RWPE2 (cell line): ENCODE results near the gene MAP2K2.
A peak's percentile ranks its signal among the peaks of the same experiment; 100 is the strongest.

ENCODE experiments used
- ATAC-seq: fragments of 200-7000 bp; cut with Tn5 transposase; 3 replicates; pipeline ENCODE4 v1.9.1; 2021; ENCODE audit warnings: low read depth
- DNase-seq: peaks from one replicate; pipeline ENCODE4 v3.0.0-alpha.2; 2020; ENCODE audit warnings: low spot score
- H3K27ac ChIP-seq: fragments of 450-650 bp; 2 replicates; pipeline ENCODE4 v1.5.1; 2017; ENCODE audit warnings: mild to moderate bottlenecking; ENCODE audit not compliant: poor library complexity, severe bottlenecking
- H3K27me3 ChIP-seq: fragments of 250-450 bp; sonication (Bioruptor Pico); 2 replicates; pipeline ENCODE4 v1.5.1; 2021; ENCODE audit warnings: mild to moderate bottlenecking, moderate library complexity; ENCODE audit not compliant: insufficient read depth, poor library complexity, severe bottlenecking
- H3K36me3 ChIP-seq: fragments of 250-450 bp; sonication (Bioruptor Pico); 2 replicates; pipeline ENCODE4 v1.5.1; 2020; ENCODE audit warnings: low read depth, mild to moderate bottlenecking, moderate library complexity
- H3K4me1 ChIP-seq: fragments of 250-450 bp; sonication (Bioruptor Pico); 2 replicates; pipeline ENCODE4 v1.5.1; 2021; ENCODE audit warnings: mild to moderate bottlenecking, moderate library complexity; ENCODE audit not compliant: insufficient read depth, poor library complexity, severe bottlenecking
- H3K4me3 ChIP-seq: fragments of 250-450 bp; sonication (Bioruptor Pico); 2 replicates; pipeline ENCODE4 v1.5.1; 2021; ENCODE audit warnings: mild to moderate bottlenecking, moderate library complexity; ENCODE audit not compliant: severe bottlenecking
- H3K9me3 ChIP-seq: fragments of 250-450 bp; sonication (Bioruptor Pico); 2 replicates; pipeline ENCODE4 v1.5.1; 2021; ENCODE audit warnings: mild to moderate bottlenecking, moderate library complexity; ENCODE audit not compliant: severe bottlenecking
- TF ChIP-seq, protein P1 (sequence below): fragments of 450-650 bp; IDR thresholded peaks from one replicate; pipeline ENCODE4 v1.5.1; 2017; ENCODE audit warnings: mild to moderate bottlenecking, moderate library complexity; ENCODE audit not compliant: poor library complexity, severe bottlenecking

Gene MAP2K2

DNA sequence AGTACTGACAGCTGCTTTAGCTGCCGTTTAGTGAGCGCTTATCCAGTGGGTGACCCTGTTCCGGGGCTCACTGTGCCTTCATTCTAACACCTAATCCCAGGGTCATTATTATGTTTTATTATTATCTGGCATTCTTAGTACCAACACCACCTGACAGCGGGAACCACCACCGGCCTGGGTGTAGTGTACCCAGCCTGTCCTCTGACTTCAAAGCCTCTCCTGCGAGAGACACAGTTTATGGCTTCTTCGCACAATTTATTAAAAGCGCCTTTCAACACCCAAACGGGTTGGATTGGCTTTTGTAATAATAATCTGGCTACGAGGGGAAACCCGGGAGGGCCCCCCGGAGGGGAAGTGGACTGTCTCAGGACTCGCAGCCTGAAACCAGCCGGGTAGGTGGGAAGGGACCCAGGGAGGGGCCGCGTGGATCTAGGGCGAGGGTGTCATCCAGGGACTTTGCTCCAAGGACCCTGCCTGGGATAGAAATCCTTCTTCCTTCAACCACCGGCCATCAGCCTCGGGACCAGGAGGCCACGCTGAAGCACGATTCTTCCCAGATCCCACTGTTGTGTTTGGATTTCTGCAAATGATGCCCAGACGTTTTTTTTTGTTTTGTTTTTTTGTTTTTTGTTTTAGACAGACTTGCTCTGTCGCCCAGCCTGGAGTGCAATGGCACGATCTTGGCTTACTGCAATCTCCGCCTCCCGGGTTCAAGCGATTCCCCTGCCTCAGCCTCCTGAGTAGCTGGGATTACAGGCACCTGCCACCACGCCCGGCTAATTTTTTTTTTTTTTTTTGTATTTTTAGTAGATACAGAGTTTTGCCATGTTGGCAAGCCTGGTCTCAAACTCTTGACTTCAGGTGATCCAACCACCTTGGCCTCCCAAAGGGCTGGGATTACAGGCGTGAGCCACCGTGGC is 55.6 kb downstream of the MAP2K2 start:
- DNase-seq (no peak), ATAC-seq (no peak)
- Histone ChIP-seq H3K27ac (no peak overlapping the region), H3K36me3 (peaks cover 6% of the 10 kb centered on the region), H3K9me3 (no peaks in the 10 kb centered on the region), H3K4me3 (peak overlapping the region; percentile 98), H3K4me1 (no peaks in the 10 kb centered on the region), H3K27me3 (no peaks in the 10 kb centered on the region)
- TF ChIP-seq, protein P1, sequence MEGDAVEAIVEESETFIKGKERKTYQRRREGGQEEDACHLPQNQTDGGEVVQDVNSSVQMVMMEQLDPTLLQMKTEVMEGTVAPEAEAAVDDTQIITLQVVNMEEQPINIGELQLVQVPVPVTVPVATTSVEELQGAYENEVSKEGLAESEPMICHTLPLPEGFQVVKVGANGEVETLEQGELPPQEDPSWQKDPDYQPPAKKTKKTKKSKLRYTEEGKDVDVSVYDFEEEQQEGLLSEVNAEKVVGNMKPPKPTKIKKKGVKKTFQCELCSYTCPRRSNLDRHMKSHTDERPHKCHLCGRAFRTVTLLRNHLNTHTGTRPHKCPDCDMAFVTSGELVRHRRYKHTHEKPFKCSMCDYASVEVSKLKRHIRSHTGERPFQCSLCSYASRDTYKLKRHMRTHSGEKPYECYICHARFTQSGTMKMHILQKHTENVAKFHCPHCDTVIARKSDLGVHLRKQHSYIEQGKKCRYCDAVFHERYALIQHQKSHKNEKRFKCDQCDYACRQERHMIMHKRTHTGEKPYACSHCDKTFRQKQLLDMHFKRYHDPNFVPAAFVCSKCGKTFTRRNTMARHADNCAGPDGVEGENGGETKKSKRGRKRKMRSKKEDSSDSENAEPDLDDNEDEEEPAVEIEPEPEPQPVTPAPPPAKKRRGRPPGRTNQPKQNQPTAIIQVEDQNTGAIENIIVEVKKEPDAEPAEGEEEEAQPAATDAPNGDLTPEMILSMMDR = no peak

DNA sequence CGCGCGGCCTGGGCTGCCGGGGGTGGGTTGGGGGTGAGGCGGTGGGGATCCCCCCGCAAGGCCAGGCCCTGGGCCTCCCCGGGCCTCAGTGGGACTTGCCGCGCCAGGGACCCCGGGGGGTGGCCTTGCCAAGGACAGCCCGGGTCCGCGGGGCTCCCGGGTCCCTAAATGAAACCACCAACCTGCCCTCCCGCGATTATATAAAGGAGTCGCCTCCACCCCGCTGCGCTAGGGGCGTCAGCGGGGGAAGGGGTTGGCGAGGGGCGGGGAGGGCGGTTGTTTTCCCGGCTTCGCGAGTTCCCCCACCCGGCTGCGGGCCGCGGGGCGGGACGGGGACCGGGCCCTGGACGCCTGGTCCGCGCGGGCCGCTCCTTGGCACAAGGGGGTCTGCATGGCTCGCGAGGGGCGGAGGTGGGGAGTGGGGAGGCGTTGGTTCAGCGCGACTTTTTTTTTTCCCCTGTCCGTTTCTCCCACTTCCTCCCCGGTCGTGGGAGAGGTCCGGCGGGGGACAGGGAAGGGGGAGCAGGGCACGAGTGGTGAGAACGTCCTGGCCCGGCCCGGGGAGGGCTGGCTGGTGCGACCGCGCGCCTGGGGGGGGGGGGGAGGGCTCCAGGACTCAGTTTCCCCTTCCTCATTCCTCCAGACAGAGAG is 56.4 kb downstream of the MAP2K2 start:
- peak overlapping the region; percentile 90 for H3K27ac ChIP-seq
- TF ChIP-seq, protein P1 = no peak
- DNase-seq = no peak
- no peaks in the 10 kb centered on the region for H3K27me3 ChIP-seq
- no peaks in the 10 kb centered on the region for H3K9me3 ChIP-seq
- H3K36me3 ChIP-seq = peaks cover 11% of the 10 kb centered on the region
- H3K4me3 ChIP-seq = peak overlapping the region; percentile 98
- H3K4me1 ChIP-seq = no peaks in the 10 kb centered on the region
- ATAC-seq = no peak

DNA sequence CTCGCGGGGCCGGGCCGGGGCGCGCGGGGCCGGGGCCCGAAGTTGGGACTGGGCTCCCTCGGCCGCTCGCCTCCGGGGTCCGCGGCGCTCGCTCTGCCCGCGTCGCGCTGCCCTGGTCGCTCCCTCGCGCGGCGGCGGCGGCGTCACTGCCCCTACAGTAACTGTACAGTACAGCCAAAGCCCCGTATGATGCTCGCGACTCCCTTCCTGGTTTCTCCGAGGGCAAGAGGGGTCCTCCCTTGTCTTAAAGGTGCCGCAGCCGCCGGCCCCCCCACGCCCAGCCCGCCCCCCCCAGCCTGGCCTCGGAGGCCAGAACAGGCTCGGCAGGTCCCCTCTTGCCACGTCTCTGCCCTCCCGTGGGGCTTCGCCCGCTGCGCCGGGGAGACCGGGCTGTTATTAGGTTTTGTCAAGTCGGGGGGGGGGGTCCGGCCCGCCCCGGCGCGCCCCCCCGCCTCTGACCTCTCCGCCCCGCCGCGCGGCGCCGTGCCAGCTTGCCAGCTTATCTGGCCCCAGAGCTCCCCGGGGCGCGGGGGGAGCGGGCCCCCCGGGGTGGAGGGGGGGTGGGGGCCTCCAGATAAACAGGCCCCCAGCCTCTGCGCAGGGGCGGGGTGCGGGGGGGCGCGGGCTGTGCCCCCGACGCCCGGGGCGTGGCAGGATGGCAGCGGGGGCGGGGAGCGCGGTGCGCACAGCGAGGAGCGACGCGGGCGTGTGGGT is 57.1 kb downstream of the MAP2K2 start, which contains the start of gene ZBTB7A:
Gene ZBTB7A, minus strand, starts transcription at position 218 of the 714 bp plus-strand sequence. CDS start 11,667 bp downstream, outside the sequence.
- peaks cover 11% of the 10 kb centered on the region for H3K36me3 ChIP-seq
- ATAC-seq = peak; percentile 43
- peak within 1 kb of the TSS; percentile 98 for H3K4me3 ChIP-seq
- peak within 1 kb of the TSS; percentile 90 for H3K27ac ChIP-seq
- no peaks in the 10 kb centered on the region for H3K27me3 ChIP-seq
- no peaks in the 10 kb centered on the region for H3K4me1 ChIP-seq
- DNase-seq = peak; percentile 77
- H3K9me3 ChIP-seq = no peaks in the 10 kb centered on the region
- TF ChIP-seq, protein P1 = no peak

DNA sequence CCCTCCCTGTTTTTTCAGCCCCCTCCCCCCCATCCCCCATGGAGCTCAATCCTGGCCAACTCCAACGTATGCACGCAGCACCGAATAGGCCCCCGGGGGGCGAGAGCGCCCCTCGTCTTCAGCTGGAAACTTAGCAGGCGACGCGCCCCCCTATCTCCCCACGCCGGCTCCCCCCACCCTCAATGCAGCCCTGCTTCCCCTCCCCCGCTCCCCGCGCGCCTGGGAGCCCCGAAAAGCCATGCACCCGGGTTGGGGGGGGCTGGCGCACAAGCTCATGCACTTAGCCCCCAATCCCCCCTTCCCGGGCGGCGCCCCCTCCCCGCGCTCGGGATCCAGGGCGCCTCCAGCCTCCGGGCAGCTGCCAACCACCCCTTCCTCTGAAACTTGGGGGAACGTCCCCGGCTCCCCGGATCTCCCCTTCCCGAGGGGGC is 57.7 kb downstream of the MAP2K2 start:
- H3K9me3 ChIP-seq = no peaks in the 10 kb centered on the region
- no peaks in the 10 kb centered on the region for H3K4me1 ChIP-seq
- DNase-seq (peak; percentile 59), ATAC-seq (no peak)
- H3K27ac ChIP-seq = peak overlapping the region; percentile 90
- no peaks in the 10 kb centered on the region for H3K27me3 ChIP-seq
- TF ChIP-seq, protein P1 = no peak
- H3K36me3 ChIP-seq = peaks cover 11% of the 10 kb centered on the region
- peak overlapping the region; percentile 98 for H3K4me3 ChIP-seq
